Neuron (in vitro differentiated cells): ENCODE data around the gene MEIS2.
A peak's percentile ranks its signal among the peaks of the same experiment; 100 is the strongest.

Experiments
- H2AFZ ChIP-seq: one replicate; pipeline ENCODE4 v1.6.1; 2013; ENCODE audit warnings: low read depth, mild to moderate bottlenecking, inconsistent platforms, low read length, moderate library complexity
- H3K27me3 ChIP-seq: one replicate; pipeline ENCODE4 v1.6.1; 2013; ENCODE audit warnings: low read length; ENCODE audit not compliant: insufficient read depth
- H3K36me3 ChIP-seq: one replicate; pipeline ENCODE4 v1.6.1; 2013; ENCODE audit warnings: low read length; ENCODE audit not compliant: insufficient read depth
- H3K4me1 ChIP-seq: one replicate; pipeline ENCODE4 v1.6.1; 2013; ENCODE audit warnings: low read length; ENCODE audit not compliant: insufficient read depth
- H3K4me3 ChIP-seq: 2 replicates; pipeline ENCODE4 v1.5.1; 2013; ENCODE audit warnings: mild to moderate bottlenecking, low read length, moderate library complexity
- H3K9me3 ChIP-seq: one replicate; pipeline ENCODE4 v1.6.1; 2013; ENCODE audit warnings: low read length

Gene MEIS2

GRCh38 chr15:37100109-37100965 lies at the start of gene MEIS2:
TSS of gene MEIS2 (minus strand) at chr15:37100549. CDS start at chr15:37099466, 1,083 bp downstream.
- H3K4me3 ChIP-seq = peak within 1 kb of the TSS; percentile 97
- peaks cover 19% of the 10 kb centered on the region for H3K4me1 ChIP-seq
- H2AFZ ChIP-seq = peak within 1 kb of the TSS; percentile 98
- H3K36me3 ChIP-seq = peaks cover 8% of the 10 kb centered on the region
- no peaks in the 10 kb centered on the region for H3K27me3 ChIP-seq
- no peaks in the 10 kb centered on the region for H3K9me3 ChIP-seq

GRCh38 chr15:37149146-37149545 lies 48.8 kb upstream of the MEIS2 start:
- no peaks in the 10 kb centered on the region for H3K9me3 ChIP-seq
- peaks cover 3% of the 10 kb centered on the region for H3K27me3 ChIP-seq
- H3K36me3 ChIP-seq = no peaks in the 10 kb centered on the region
- H3K4me3 ChIP-seq = no peak overlapping the region
- no peak overlapping the region for H2AFZ ChIP-seq
- peaks cover 15% of the 10 kb centered on the region for H3K4me1 ChIP-seq

- Histone ChIP-seq H3K4me1 (peaks cover 15% of the 10 kb centered on the region), H3K27me3 (peaks cover 3% of the 10 kb centered on the region), H2AFZ (no peak overlapping the region), H3K9me3 (no peaks in the 10 kb centered on the region), H3K36me3 (no peaks in the 10 kb centered on the region), H3K4me3 (no peak overlapping the region)
Observed at GRCh38 chr15:37148714-37149113, 48.4 kb upstream of the MEIS2 start.

- no peak overlapping the region for H3K4me3 ChIP-seq
- H3K9me3 ChIP-seq = no peaks in the 10 kb centered on the region
- H3K27me3 ChIP-seq = no peaks in the 10 kb centered on the region
- H3K4me1 ChIP-seq = peaks cover 9% of the 10 kb centered on the region
- H3K36me3 ChIP-seq = no peaks in the 10 kb centered on the region
- no peak overlapping the region for H2AFZ ChIP-seq
Observed at GRCh38 chr15:37143351-37143750, 43.0 kb upstream of the MEIS2 start.

- Histone ChIP-seq H3K9me3 (no peaks in the 10 kb centered on the region), H3K4me3 (no peak overlapping the region), H3K27me3 (no peaks in the 10 kb centered on the region), H3K36me3 (no peaks in the 10 kb centered on the region), H3K4me1 (peaks cover under 1% of the 10 kb centered on the region), H2AFZ (no peak overlapping the region)
Observed at GRCh38 chr15:37142371-37142770, 42.0 kb upstream of the MEIS2 start.

GRCh38 chr15:37140531-37141058 lies 40.2 kb upstream of the MEIS2 start:
- no peaks in the 10 kb centered on the region for H3K9me3 ChIP-seq
- H2AFZ ChIP-seq = no peak overlapping the region
- no peaks in the 10 kb centered on the region for H3K36me3 ChIP-seq
- no peak overlapping the region for H3K4me3 ChIP-seq
- H3K4me1 ChIP-seq = no peaks in the 10 kb centered on the region
- no peaks in the 10 kb centered on the region for H3K27me3 ChIP-seq

- Histone ChIP-seq H3K9me3 (no peaks in the 10 kb centered on the region), H2AFZ (no peak overlapping the region), H3K27me3 (no peaks in the 10 kb centered on the region), H3K4me1 (no peaks in the 10 kb centered on the region), H3K4me3 (no peak overlapping the region), H3K36me3 (no peaks in the 10 kb centered on the region)
Observed at GRCh38 chr15:37138591-37139215, 38.4 kb upstream of the MEIS2 start.

- Histone ChIP-seq H3K4me3 (no peak overlapping the region), H3K27me3 (no peaks in the 10 kb centered on the region), H2AFZ (no peak overlapping the region), H3K36me3 (no peaks in the 10 kb centered on the region), H3K9me3 (no peaks in the 10 kb centered on the region), H3K4me1 (no peaks in the 10 kb centered on the region)
Observed at GRCh38 chr15:37137221-37137620, 36.9 kb upstream of the MEIS2 start.

GRCh38 chr15:37136666-37137065 lies 36.3 kb upstream of the MEIS2 start:
- Histone ChIP-seq H3K27me3 (no peaks in the 10 kb centered on the region), H2AFZ (no peak overlapping the region), H3K36me3 (no peaks in the 10 kb centered on the region), H3K4me1 (no peaks in the 10 kb centered on the region), H3K4me3 (no peak overlapping the region), H3K9me3 (no peaks in the 10 kb centered on the region)

- H3K27me3 ChIP-seq = no peaks in the 10 kb centered on the region
- H3K4me1 ChIP-seq = no peaks in the 10 kb centered on the region
- H3K4me3 ChIP-seq = no peak overlapping the region
- no peak overlapping the region for H2AFZ ChIP-seq
- no peaks in the 10 kb centered on the region for H3K36me3 ChIP-seq
- H3K9me3 ChIP-seq = no peaks in the 10 kb centered on the region
Observed at GRCh38 chr15:37135225-37135624, 34.9 kb upstream of the MEIS2 start.

- H3K27me3 ChIP-seq = no peaks in the 10 kb centered on the region
- no peak overlapping the region for H3K4me3 ChIP-seq
- no peak overlapping the region for H2AFZ ChIP-seq
- no peaks in the 10 kb centered on the region for H3K36me3 ChIP-seq
- H3K9me3 ChIP-seq = no peaks in the 10 kb centered on the region
- no peaks in the 10 kb centered on the region for H3K4me1 ChIP-seq
Observed at GRCh38 chr15:37134699-37135131, 34.4 kb upstream of the MEIS2 start.

- H3K4me3 ChIP-seq = no peak overlapping the region
- H2AFZ ChIP-seq = no peak overlapping the region
- no peaks in the 10 kb centered on the region for H3K9me3 ChIP-seq
- no peaks in the 10 kb centered on the region for H3K4me1 ChIP-seq
- no peaks in the 10 kb centered on the region for H3K36me3 ChIP-seq
- H3K27me3 ChIP-seq = no peaks in the 10 kb centered on the region
Observed at GRCh38 chr15:37134244-37134643, 33.9 kb upstream of the MEIS2 start.

GRCh38 chr15:37133602-37134001 lies 33.3 kb upstream of the MEIS2 start:
- Histone ChIP-seq H2AFZ (no peak overlapping the region), H3K36me3 (no peaks in the 10 kb centered on the region), H3K4me3 (no peak overlapping the region), H3K27me3 (no peaks in the 10 kb centered on the region), H3K4me1 (no peaks in the 10 kb centered on the region), H3K9me3 (no peaks in the 10 kb centered on the region)
